Measurements from ENCODE around the gene UBALD2. TPM values are rescaled to one million over a fixed set of nuclear protein-coding genes. Genes with fewer than 3 reads are reported as not detected.
A peak's percentile ranks its signal among the peaks of the same experiment; 100 is the strongest.

Gene UBALD2
- total and polyA plus RNA-seq, 9 donors: 3.6 to 21.9 (median 13.9) TPM

- H3K27ac ChIP-seq: no peak overlapping the region
- WGBS, 3 donors: 64 to 72% (median 66%) methylated on average over 9 of the region's 9 CpGs
- no peaks in the 10 kb centered on the region for H3K9me3 ChIP-seq
- DNase-seq: peak in 1 of 5 donors; percentile 55
- H3K36me3 ChIP-seq: no peaks in the 10 kb centered on the region
- no peak overlapping the region for H3K4me3 ChIP-seq
- H3K27me3 ChIP-seq: no peaks in the 10 kb centered on the region
- TF ChIP-seq POLR2A (IDR thresholded peaks at IDR 0.05) (no peak), EP300 (IDR thresholded peaks at IDR 0.05) (no peak)
- H3K4me1 ChIP-seq (ENCODE audit: insufficient read depth): peaks cover 14% of the 10 kb centered on the region
- intact Hi-C loops (cut with DNase I): no loop called here
Measured at GRCh38 chr17:76268015-76268749, 3.0 kb downstream of the UBALD2 start.

GRCh38 chr17:76268991-76269981 is 4.1 kb downstream of the UBALD2 start:
- no peak for TF ChIP-seq EP300 (IDR thresholded peaks at IDR 0.05)
- no peak for TF ChIP-seq POLR2A (IDR thresholded peaks at IDR 0.05)
- TF ChIP-seq CTCF (IDR thresholded peaks at IDR 0.05): no peak
- no peak for DNase-seq
- Histone ChIP-seq H3K27ac (no peak overlapping the region), H3K36me3 (no peaks in the 10 kb centered on the region), H3K9me3 (no peaks in the 10 kb centered on the region), H3K4me3 (no peak overlapping the region), H3K27me3 (no peaks in the 10 kb centered on the region), H3K4me1 (ENCODE audit: insufficient read depth) (peaks cover 14% of the 10 kb centered on the region)
- WGBS, 3 donors: 78 to 83% (median 80%) methylated on average over 12 of the region's 12 CpGs
- intact Hi-C loops (cut with DNase I): no loop called here

- Histone ChIP-seq H3K27ac (no peak overlapping the region), H3K4me3 (no peak overlapping the region), H3K9me3 (no peaks in the 10 kb centered on the region), H3K27me3 (no peaks in the 10 kb centered on the region), H3K36me3 (no peaks in the 10 kb centered on the region), H3K4me1 (ENCODE audit: insufficient read depth) (peaks cover 14% of the 10 kb centered on the region)
- intact Hi-C loops (cut with DNase I): loop anchor here in 3 of 4 donors (10.0 kb wide), 3 partner anchors 85 to 355 kb away; no protein-coding TSS in a partner anchor
- 82 to 88% (median 85%) methylated on average over 20 to 26 of the region's 26 CpGs for WGBS, 3 donors
- no peak for TF ChIP-seq EP300 (IDR thresholded peaks at IDR 0.05)
- TF ChIP-seq POLR2A (IDR thresholded peaks at IDR 0.05): no peak
- TF ChIP-seq CTCF (IDR thresholded peaks at IDR 0.05): no peak
- no peak for DNase-seq
Measured at GRCh38 chr17:76270127-76270592, 5.0 kb downstream of the UBALD2 start.

GRCh38 chr17:76270770-76271668 is 5.9 kb downstream of the UBALD2 start:
- 75 to 79% (median 77%) methylated on average over 13 to 14 of the region's 14 CpGs for WGBS, 3 donors
- Histone ChIP-seq H3K9me3 (no peaks in the 10 kb centered on the region), H3K4me3 (no peak overlapping the region), H3K27ac (no peak overlapping the region), H3K27me3 (no peaks in the 10 kb centered on the region), H3K36me3 (no peaks in the 10 kb centered on the region), H3K4me1 (ENCODE audit: insufficient read depth) (peaks cover 14% of the 10 kb centered on the region)
- DNase-seq: no peak
- intact Hi-C loops (cut with DNase I): loop anchor here in 3 of 4 donors (10.0 kb wide), 3 partner anchors 86 to 356 kb away; no protein-coding TSS in a partner anchor
- no peak for TF ChIP-seq CTCF (IDR thresholded peaks at IDR 0.05)
- TF ChIP-seq POLR2A (IDR thresholded peaks at IDR 0.05): no peak
- no peak for TF ChIP-seq EP300 (IDR thresholded peaks at IDR 0.05)
